LNCAP (cell line): ENCODE data around the gene PTPRM.

ENCODE experiments used
- CTCF ChIP-seq: fragments of 450-650 bp; IDR thresholded peaks from 2 replicates; pipeline ENCODE4 v1.5.1; 2017; ENCODE audit warnings: mild to moderate bottlenecking

PTPRM gene

GRCh38 chr18:8287196-8287885, 720.2 kb downstream of the PTPRM start:
- no peak for TF ChIP-seq CTCF

GRCh38 chr18:8288472-8289195, 721.5 kb downstream of the PTPRM start:
- TF ChIP-seq CTCF = no peak

GRCh38 chr18:8290435-8290834, 723.3 kb downstream of the PTPRM start:
- no peak for TF ChIP-seq CTCF

- TF ChIP-seq CTCF = no peak
Measured at GRCh38 chr18:8290913-8291312, 723.8 kb downstream of the PTPRM start.

DNA sequence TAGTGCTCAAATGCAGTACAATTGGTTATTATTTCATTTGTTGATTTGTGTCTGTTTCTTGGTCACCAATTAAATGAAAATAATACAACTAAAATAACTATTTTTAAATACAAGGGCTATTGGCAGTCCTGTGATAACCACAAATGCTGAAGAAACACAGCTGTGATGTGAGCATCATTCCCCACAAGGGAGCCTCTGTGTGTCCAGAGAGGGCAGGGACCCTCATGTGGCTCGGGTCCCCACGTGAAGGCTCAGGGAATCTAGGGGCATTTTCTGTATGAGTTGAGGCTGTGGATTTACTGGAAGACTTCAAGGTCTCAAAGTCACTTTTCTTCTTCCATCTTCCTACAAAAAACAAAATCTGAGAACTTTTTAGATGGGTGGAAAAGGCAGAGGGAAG, 726.1 kb downstream of the PTPRM start:
- no peak for TF ChIP-seq CTCF

DNA sequence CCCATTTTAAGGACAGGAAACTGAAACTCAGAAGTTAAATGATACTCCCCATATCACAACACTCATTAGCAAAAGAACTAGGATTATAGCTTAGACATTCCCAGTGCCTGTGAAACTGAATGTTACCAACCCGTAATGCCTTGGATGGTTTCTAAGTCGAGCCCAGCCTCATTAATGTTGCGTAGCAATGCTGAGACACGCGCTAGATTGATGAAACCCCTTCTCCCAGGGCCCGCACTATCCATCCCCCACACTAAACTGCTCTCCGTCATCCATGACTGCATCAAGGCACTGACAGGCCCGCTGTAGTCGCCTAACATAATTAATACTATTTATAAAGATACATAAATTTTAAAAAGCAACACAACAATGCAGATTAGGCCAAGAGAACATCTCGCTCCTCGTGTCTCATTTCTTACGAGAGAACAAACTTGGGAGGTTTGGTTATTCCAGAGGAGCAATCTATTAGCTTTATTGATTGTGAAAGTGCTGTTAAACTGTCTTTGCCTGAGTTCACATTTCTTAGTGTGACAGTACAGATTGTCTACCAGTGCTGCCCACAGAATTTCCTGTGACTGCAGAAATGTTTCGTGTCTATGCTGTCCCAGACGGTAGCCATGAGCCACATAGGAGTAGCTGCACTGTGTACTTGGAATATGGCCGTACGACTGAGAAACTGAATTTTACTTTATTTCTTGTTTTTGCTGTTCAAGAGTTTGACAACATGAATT, 729.9 kb downstream of the PTPRM start:
- TF ChIP-seq CTCF = no peak

DNA sequence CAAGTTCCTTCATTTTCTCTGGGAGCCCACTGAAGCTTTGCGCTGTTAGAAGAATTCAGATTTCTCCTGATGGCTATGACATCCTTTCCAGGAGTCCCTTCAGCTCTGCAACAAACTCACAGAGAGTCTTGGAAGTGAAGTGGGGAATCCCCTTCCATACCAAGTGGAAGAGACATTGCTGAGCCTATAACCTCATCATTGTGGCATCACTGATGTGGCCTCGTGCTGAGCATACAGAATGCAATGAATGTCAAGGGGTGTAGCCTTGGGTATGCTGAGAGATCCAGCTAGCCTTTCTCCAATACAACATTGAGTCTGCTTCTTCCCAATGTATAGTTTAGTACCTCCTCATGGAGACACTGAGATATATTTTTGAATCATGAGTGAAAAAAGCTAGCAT, 731.1 kb downstream of the PTPRM start:
- no peak for TF ChIP-seq CTCF
